PFSK-1 (cell line): ENCODE results near the gene WDR64.

Experiments
- FOXP2 ChIP-seq: optimal IDR thresholded peaks from 2 replicates; pipeline ENCODE3; 2011; ENCODE audit warnings: borderline replicate concordance, control low read depth, inconsistent platforms; ENCODE audit not compliant: insufficient read depth; ENCODE audit errors: extremely low read length, extremely low read depth
- POLR2AphosphoS5 ChIP-seq: IDR thresholded peaks from 2 replicates; pipeline ENCODE4 v1.6.1; 2012; ENCODE audit warnings: low read depth, mild to moderate bottlenecking, control low read depth, low read length, moderate library complexity
- SIN3A ChIP-seq: IDR thresholded peaks from 2 replicates; pipeline ENCODE4 v1.6.1; 2012; ENCODE audit warnings: mild to moderate bottlenecking, low read length, moderate library complexity, borderline replicate concordance; ENCODE audit not compliant: insufficient read depth
- TAF1 ChIP-seq: IDR thresholded peaks from 2 replicates; pipeline ENCODE4 v1.6.1; 2012; ENCODE audit warnings: low read length, control low read depth, borderline replicate concordance; ENCODE audit not compliant: insufficient read depth
- TF ChIP-seq, protein P1 (sequence below), 2 experiments: IDR thresholded peaks; 2 replicates each; pipeline versions ENCODE4 v1.6.1 to v1.8.0; 2011 to 2012; ENCODE audit warnings: low read depth in 2 of 2, low read length in 2 of 2, control low read depth in 1 of 2, inconsistent platforms in 1 of 2, mild to moderate bottlenecking in 1 of 2, moderate library complexity in 1 of 2; ENCODE audit not compliant: insufficient read depth in 1 of 2

WDR64 gene

DNA sequence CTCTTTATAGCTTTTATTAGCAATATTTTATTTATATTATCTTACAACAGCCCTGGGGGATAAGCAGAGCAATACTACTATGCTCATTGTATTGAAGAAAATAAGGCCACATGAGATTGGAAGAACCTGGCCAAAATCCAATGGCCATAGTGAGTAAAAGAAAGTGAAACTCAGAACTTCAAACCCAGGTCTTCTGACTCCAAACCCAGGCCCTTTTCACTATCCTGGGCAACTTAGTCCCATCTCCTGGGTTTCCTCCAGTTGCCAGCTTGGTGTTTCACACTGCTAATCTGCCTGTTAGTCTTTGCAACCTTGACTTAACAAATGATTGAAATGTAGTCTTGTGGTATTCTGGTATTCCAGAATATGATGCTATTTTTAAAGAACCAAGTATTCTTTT lies 173.5 kb downstream of the WDR64 start:
- TF ChIP-seq SIN3A: no peak
- TF ChIP-seq TAF1: no peak
- no peak for TF ChIP-seq FOXP2
- TF ChIP-seq POLR2AphosphoS5: no peak
- TF ChIP-seq, protein P1, sequence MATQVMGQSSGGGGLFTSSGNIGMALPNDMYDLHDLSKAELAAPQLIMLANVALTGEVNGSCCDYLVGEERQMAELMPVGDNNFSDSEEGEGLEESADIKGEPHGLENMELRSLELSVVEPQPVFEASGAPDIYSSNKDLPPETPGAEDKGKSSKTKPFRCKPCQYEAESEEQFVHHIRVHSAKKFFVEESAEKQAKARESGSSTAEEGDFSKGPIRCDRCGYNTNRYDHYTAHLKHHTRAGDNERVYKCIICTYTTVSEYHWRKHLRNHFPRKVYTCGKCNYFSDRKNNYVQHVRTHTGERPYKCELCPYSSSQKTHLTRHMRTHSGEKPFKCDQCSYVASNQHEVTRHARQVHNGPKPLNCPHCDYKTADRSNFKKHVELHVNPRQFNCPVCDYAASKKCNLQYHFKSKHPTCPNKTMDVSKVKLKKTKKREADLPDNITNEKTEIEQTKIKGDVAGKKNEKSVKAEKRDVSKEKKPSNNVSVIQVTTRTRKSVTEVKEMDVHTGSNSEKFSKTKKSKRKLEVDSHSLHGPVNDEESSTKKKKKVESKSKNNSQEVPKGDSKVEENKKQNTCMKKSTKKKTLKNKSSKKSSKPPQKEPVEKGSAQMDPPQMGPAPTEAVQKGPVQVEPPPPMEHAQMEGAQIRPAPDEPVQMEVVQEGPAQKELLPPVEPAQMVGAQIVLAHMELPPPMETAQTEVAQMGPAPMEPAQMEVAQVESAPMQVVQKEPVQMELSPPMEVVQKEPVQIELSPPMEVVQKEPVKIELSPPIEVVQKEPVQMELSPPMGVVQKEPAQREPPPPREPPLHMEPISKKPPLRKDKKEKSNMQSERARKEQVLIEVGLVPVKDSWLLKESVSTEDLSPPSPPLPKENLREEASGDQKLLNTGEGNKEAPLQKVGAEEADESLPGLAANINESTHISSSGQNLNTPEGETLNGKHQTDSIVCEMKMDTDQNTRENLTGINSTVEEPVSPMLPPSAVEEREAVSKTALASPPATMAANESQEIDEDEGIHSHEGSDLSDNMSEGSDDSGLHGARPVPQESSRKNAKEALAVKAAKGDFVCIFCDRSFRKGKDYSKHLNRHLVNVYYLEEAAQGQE (IDR thresholded peaks at IDR 0.05; ENCODE audit: insufficient read depth in 1 of 2, low read depth in 2 of 2, low read length in 2 of 2): no peak

DNA sequence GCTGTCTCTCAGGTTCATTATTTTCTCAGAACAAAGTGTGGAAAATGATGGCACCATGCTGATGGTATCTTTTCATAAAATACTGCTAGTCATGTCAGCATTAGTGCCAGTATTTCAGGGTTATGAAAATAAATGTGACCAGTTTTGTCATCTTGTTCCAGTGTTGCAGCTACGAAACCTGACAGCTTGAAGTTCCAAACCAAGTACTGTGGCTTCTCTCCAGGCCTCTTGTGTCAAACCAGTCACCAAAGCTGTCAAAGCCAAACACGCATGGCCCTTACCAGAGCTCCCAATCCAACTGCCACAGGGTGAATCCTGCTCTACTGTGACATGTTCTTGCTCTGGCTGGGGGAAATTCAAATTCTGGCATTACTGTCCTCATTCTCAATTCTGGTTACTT lies 175.2 kb downstream of the WDR64 start:
- TF ChIP-seq, protein P1 (IDR thresholded peaks at IDR 0.05; ENCODE audit: insufficient read depth in 1 of 2, low read depth in 2 of 2, low read length in 2 of 2): no peak
- TF ChIP-seq TAF1 (no peak), POLR2AphosphoS5 (no peak), FOXP2 (no peak), SIN3A (no peak)

DNA sequence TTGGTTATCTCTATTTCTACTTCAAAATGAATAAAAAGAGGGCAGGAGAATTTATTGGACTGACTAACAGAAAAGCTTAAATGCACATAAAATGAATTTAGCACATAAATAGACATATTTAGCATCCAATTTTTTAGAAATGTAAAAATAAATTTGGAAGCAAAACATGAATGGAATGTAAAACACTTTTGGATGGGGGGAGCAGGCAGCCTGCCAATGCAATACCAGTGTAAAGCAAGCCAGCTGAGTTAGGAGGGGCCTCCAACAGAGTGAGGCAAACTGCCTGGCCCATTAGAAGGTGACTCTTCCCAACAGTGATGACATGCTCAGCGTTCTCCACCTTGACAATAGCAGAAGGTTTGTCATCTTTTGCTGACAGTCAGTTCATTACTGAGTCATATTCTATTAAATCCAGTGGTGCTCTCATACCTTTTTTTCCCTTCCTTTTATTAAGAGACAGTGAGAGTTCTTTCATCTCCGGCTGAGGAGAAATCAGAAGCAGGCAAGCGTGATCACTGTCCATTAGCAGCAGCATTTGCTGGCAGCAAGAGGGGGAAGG lies 176.5 kb downstream of the WDR64 start:
- TF ChIP-seq, protein P1 (IDR thresholded peaks at IDR 0.05; ENCODE audit: insufficient read depth in 1 of 2, low read depth in 2 of 2, low read length in 2 of 2): no peak
- TF ChIP-seq POLR2AphosphoS5 (no peak), TAF1 (no peak), SIN3A (no peak), FOXP2 (no peak)

DNA sequence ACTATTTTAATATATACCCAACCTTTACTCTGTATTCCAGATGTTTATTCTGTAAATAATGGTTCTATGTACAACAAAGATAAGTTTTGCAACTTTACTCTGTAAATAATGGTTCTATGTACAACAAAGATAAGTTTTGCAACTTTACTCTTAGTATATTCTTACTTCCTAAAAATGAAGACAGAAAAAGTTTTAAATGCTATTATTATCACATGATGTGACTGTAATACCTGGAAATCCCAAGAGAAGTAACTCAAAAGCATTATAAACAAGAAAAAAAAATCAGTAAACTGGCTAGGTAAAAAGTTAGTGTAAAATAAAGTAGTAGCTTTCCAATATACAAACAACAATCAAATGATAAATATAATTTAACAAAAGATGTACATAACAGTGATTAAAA lies 177.4 kb downstream of the WDR64 start:
- TF ChIP-seq FOXP2 (no peak), SIN3A (no peak), TAF1 (no peak), POLR2AphosphoS5 (no peak)
- TF ChIP-seq, protein P1 (IDR thresholded peaks at IDR 0.05; ENCODE audit: insufficient read depth in 1 of 2, low read depth in 2 of 2, low read length in 2 of 2): no peak
